Keratinocyte (primary cell): ENCODE results near the gene HIVEP1. TPM values are rescaled to one million over a fixed set of nuclear protein-coding genes. Genes with fewer than 3 reads are reported as not detected.

Experiments used
- DNase-seq: peaks from one replicate; pipeline ENCODE4 v3.0.0-alpha.2; 2011; ENCODE audit warnings: low read depth, missing footprints, low spot score
- FAIRE-seq: peaks from 2 replicates; lab custom pipeline; 2011; peaks lifted over from hg19 to GRCh38; lab: Jason Lieb, UNC
- H2AFZ ChIP-seq: 2 replicates; pipeline ENCODE4 v1.6.0; 2012; ENCODE audit warnings: low read length, control low read depth, inconsistent platforms; ENCODE audit not compliant: control insufficient read depth
- H3K27ac ChIP-seq: 2 replicates; pipeline ENCODE4 v1.5.1; 2011; ENCODE audit warnings: low read length; ENCODE audit not compliant: control insufficient read depth, insufficient read depth
- H3K27me3 ChIP-seq: 3 replicates; pipeline ENCODE4 v1.6.0; 2011; ENCODE audit warnings: low read length; ENCODE audit not compliant: control insufficient read depth, insufficient read depth; ENCODE audit errors: extremely low read depth
- H3K36me3 ChIP-seq, 2 experiments: 2 replicates in 1 of 2; 3 replicates in 1 of 2; pipeline ENCODE4 v1.5.1; 2011; ENCODE audit warnings: low read length in 2 of 2, mild to moderate bottlenecking in 1 of 2; ENCODE audit not compliant: control insufficient read depth in 2 of 2, insufficient read depth in 2 of 2; ENCODE audit errors: extremely low read depth in 1 of 2
- H3K4me1 ChIP-seq: 3 replicates; pipeline ENCODE4 v1.5.1; 2011; ENCODE audit warnings: low read length; ENCODE audit not compliant: control insufficient read depth, insufficient read depth; ENCODE audit errors: extremely low read depth
- H3K4me2 ChIP-seq: 3 replicates; pipeline ENCODE4 v1.6.0; 2011; ENCODE audit warnings: low read depth, low read length; ENCODE audit not compliant: control insufficient read depth, insufficient read depth; ENCODE audit errors: extremely low read depth
- H3K4me3 ChIP-seq, 3 experiments: fragments of 200-600 bp in 1 of 3; sonication (generic) in 1 of 3; 2 replicates in 2 of 3; 3 replicates in 1 of 3; pipeline ENCODE4 v1.5.1; 2011 to 2016; ENCODE audit warnings: low read length in 3 of 3, mild to moderate bottlenecking in 3 of 3, control low read depth in 2 of 3, inconsistent platforms in 1 of 3, low read depth in 1 of 3, mixed read lengths in 1 of 3, mixed run types in 1 of 3, moderate library complexity in 1 of 3; ENCODE audit not compliant: control insufficient read depth in 2 of 3, insufficient read depth in 2 of 3; ENCODE audit errors: extremely low read depth in 1 of 3
- H3K79me2 ChIP-seq: 2 replicates; pipeline ENCODE4 v1.6.0; 2012; ENCODE audit warnings: low read length; ENCODE audit not compliant: control insufficient read depth, insufficient read depth
- H3K9ac ChIP-seq: 3 replicates; pipeline ENCODE4 v1.6.0; 2011; ENCODE audit warnings: low read length; ENCODE audit not compliant: control insufficient read depth, insufficient read depth; ENCODE audit errors: extremely low read depth
- H3K9me1 ChIP-seq: 3 replicates; pipeline ENCODE4 v1.6.0; 2011; ENCODE audit warnings: low read length; ENCODE audit not compliant: control insufficient read depth, insufficient read depth; ENCODE audit errors: extremely low read depth
- H3K9me3 ChIP-seq: 2 replicates; pipeline ENCODE4 v1.5.1; 2012; ENCODE audit warnings: low read depth, low read length; ENCODE audit not compliant: control insufficient read depth
- H4K20me1 ChIP-seq: 3 replicates; pipeline ENCODE4 v1.6.0; 2011; ENCODE audit warnings: low read length; ENCODE audit not compliant: control insufficient read depth, insufficient read depth; ENCODE audit errors: extremely low read depth
- CTCF ChIP-seq, 3 experiments: IDR thresholded peaks in 1 of 3; conservative IDR thresholded peaks in 1 of 3; optimal IDR thresholded peaks in 1 of 3; 2 replicates in 2 of 3; 3 replicates in 1 of 3; pipeline versions ENCODE3 to v1.5.1; 2011; ENCODE audit warnings: low read length in 3 of 3, mild to moderate bottlenecking in 3 of 3, moderate library complexity in 2 of 3, control low read depth in 1 of 3, inconsistent platforms in 1 of 3; ENCODE audit not compliant: insufficient read depth in 2 of 3; ENCODE audit errors: extremely low read depth in 1 of 3
- EZH2 ChIP-seq: IDR thresholded peaks from one replicate; pipeline ENCODE4 v1.6.1; 2012; ENCODE audit warnings: inconsistent platforms, mild to moderate bottlenecking, low read length, moderate library complexity
- dilution Hi-C: fragments of 300-500 bp; cut with MboI; formaldehyde crosslinking; loops from one replicate; pipeline ENCODE4 v1.7.0; 2020; ENCODE audit warnings: low sequenced_read_pairs; ENCODE audit not compliant: extremely low pct_ligation_motif_present
- polyA plus RNA-seq, 5 experiments: library from polyadenylated mRNA; depleted of rRNA in 3 of 5; stranded (reverse) in 3 of 5; stranded (forward) in 1 of 5; unstranded in 1 of 5; fragments of >200 nt; gene quantifications; 1 replicate in 1 of 5; 2 replicates in 3 of 5; 3 replicates in 1 of 5; pipeline versions ENCODE4 v1.2.1 to v1.2.3, GENCODE V29; 2011 to 2012; ENCODE audit warnings: missing spikeins in 2 of 5, low read depth in 1 of 5, low replicate concordance in 1 of 5

HIVEP1 gene
- polyA plus RNA-seq, 1 donor (not counting 4 experiments of a cell fraction or from before 2014, with no cell fraction given) = 13.7 TPM

DNA sequence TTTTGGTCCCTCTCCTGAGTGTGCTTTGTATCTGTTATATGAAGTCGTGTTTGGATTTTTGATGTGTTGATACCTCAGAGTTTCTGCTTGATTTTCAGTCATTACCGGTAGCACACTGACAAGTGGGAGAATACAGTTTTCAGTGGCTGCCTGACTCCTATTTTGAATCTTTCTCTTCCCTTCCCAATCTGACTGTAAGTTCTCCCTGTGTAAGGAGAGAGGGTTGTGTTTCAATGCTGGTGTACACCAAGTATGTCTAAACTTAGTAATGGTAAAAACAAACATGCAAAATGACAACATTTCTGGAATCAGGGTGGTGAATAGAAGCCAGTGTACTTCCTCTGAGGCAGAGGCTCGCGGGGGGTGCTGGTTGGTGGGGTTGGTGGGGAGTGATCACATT lies 103.4 kb downstream of the HIVEP1 start:
- no peaks in the 10 kb centered on the region for H3K27me3 ChIP-seq
- no peaks in the 10 kb centered on the region for H3K79me2 ChIP-seq
- TF ChIP-seq EZH2 (no peak), CTCF (optimal IDR thresholded peaks at IDR 0.05 in 1 of 3, IDR thresholded peaks at IDR 0.05 in 1 of 3, conservative IDR thresholded peaks at IDR 0.05 in 1 of 3; ENCODE audit: extremely low read depth in 1 of 3, insufficient read depth in 2 of 3, low read length in 3 of 3) (no peak)
- no peak for DNase-seq
- no peaks in the 10 kb centered on the region for H3K9me3 ChIP-seq
- H3K4me1 ChIP-seq = peaks cover 9% of the 10 kb centered on the region
- no peaks in the 10 kb centered on the region for H4K20me1 ChIP-seq
- peaks cover 6 to 7% of the 10 kb centered on the region in 2 experiments for H3K36me3 ChIP-seq
- H3K4me2 ChIP-seq = no peak overlapping the region
- dilution Hi-C loops = no loop called here
- FAIRE-seq = no peak
- no peak overlapping the region for H3K4me3 ChIP-seq
- H2AFZ ChIP-seq = no peak overlapping the region
- peaks cover 2% of the 10 kb centered on the region for H3K9me1 ChIP-seq
- no peak overlapping the region for H3K27ac ChIP-seq
- no peak overlapping the region for H3K9ac ChIP-seq

- H3K27me3 ChIP-seq = no peaks in the 10 kb centered on the region
- no peak overlapping the region for H3K9ac ChIP-seq
- H4K20me1 ChIP-seq = no peaks in the 10 kb centered on the region
- DNase-seq (no peak), FAIRE-seq (no peak)
- no peak overlapping the region for H2AFZ ChIP-seq
- no peaks in the 10 kb centered on the region for H3K9me3 ChIP-seq
- no peak overlapping the region for H3K27ac ChIP-seq
- TF ChIP-seq EZH2 (no peak), CTCF (optimal IDR thresholded peaks at IDR 0.05 in 1 of 3, IDR thresholded peaks at IDR 0.05 in 1 of 3, conservative IDR thresholded peaks at IDR 0.05 in 1 of 3; ENCODE audit: extremely low read depth in 1 of 3, insufficient read depth in 2 of 3, low read length in 3 of 3) (no peak)
- H3K4me2 ChIP-seq = no peak overlapping the region
- H3K79me2 ChIP-seq = no peaks in the 10 kb centered on the region
- H3K36me3 ChIP-seq = peaks cover 9 to 14% of the 10 kb centered on the region in 2 experiments
- H3K4me3 ChIP-seq = no peak overlapping the region
- dilution Hi-C loops = no loop called here
- peaks cover 9% of the 10 kb centered on the region for H3K4me1 ChIP-seq
- H3K9me1 ChIP-seq = peaks cover 2% of the 10 kb centered on the region
Measured at GRCh38 chr6:12116264-12116800, 104.2 kb downstream of the HIVEP1 start.
